DMS114 treated with DMSO at 0.1 percent for 48 hours (cell line): Measurements from ENCODE around the gene ANTXR1.

Experiments
- DNase-seq: peaks from one replicate; lab custom pipeline; 2025; ENCODE audit not compliant: unreplicated experiment; lab: John Stamatoyannopoulos, UW

ANTXR1 gene

GRCh38 chr2:69003731-69004130 lies 9.2 kb upstream of the ANTXR1 start:
- no peak for DNase-seq

DNA sequence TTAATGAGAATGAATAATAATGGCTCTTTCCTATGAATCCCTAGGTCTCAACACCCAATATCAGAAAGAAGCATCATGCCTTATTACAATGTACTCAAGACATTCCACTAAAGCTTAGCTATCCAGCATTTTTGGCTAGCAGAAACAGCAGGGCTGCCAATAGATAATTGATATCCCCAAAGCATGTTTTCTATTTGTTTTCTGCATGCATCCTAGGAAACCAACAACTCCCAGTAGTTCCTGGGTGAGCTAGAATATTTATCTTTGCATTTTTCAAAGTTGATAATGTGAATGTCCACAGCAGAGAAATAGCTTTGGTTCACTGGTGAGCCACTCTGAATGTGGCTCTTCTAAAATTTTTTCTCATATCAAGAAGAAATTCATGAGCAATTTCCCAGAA lies 5.8 kb upstream of the ANTXR1 start:
- DNase-seq = no peak

- DNase-seq = no peak
Observed at GRCh38 chr2:69007603-69008002, 5.4 kb upstream of the ANTXR1 start.

GRCh38 chr2:69010437-69011194 lies 2.4 kb upstream of the ANTXR1 start:
- DNase-seq = no peak

GRCh38 chr2:69011611-69012157 lies 1.3 kb upstream of the ANTXR1 start:
- no peak for DNase-seq

- peak; percentile 27 for DNase-seq
Observed at GRCh38 chr2:69012310-69013141, 453 bp upstream of the ANTXR1 start.

GRCh38 chr2:69013840-69014821 lies 1.2 kb downstream of the ANTXR1 start:
- DNase-seq = peak; percentile 25

- DNase-seq = no peak
Observed at GRCh38 chr2:69017080-69017479, 4.1 kb downstream of the ANTXR1 start.

DNA sequence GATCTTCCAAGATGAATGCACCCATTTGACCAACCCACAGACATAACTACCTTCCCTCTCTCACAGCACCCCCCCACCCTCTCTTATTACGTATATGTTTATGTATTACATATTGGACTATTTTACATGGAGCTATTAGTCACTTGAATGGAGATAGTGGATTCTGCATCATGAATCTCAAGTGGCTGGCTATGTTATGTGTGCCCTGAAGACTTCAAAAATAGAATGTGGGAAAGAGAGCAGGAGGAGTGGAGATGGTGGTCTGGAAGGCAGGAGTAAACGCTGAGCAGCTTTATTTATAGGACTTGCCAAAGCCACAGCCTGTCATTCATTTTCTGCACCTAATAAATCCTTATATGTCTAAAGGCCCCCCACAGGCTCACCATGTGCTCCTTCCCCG lies 4.9 kb downstream of the ANTXR1 start:
- DNase-seq = no peak

GRCh38 chr2:69018678-69019095 lies 5.7 kb downstream of the ANTXR1 start:
- DNase-seq = no peak

- DNase-seq = no peak
Observed at GRCh38 chr2:69020496-69021426, 7.8 kb downstream of the ANTXR1 start.

DNA sequence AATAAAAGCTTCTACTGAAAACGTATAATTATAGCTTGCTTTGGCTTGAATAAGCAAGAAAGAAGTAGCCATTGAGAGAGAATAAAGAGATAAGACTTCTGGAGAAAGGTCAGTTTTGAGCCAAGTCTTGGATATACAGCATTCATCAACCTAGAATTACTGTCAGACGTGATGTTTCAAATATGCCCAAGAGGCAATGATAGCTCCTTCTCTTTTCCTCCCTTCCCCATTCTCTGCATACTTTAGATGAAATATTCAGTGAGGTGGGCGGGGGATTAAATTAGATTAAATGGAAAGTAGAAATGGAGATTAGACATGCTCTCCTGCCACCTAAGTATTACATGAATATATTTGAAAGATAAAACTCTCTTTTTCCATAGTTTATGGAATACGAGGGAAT lies 8.7 kb downstream of the ANTXR1 start:
- DNase-seq = no peak

GRCh38 chr2:69022548-69022947 lies 9.6 kb downstream of the ANTXR1 start:
- DNase-seq = no peak

DNA sequence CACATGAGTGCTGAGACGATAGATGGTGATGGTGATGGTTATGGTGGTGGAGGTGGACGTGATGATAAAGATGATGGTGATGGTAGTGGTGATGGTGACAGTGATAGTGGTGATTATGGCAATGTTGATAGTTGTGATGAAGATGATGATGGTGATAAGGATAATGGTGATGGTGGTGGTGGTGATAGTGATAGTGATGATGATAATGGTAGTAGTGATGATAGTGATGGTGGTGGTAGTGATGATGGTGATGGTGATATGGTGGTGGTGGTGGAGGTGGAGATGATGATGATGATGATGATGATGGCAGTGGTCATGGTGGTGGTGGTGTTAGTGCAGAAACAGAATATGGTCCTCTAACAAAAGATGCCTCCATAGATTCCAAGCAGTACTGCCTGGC lies 10.3 kb downstream of the ANTXR1 start:
- no peak for DNase-seq

- peak; percentile 33 for DNase-seq
Observed at GRCh38 chr2:69026026-69026425, 13.0 kb downstream of the ANTXR1 start.

DNA sequence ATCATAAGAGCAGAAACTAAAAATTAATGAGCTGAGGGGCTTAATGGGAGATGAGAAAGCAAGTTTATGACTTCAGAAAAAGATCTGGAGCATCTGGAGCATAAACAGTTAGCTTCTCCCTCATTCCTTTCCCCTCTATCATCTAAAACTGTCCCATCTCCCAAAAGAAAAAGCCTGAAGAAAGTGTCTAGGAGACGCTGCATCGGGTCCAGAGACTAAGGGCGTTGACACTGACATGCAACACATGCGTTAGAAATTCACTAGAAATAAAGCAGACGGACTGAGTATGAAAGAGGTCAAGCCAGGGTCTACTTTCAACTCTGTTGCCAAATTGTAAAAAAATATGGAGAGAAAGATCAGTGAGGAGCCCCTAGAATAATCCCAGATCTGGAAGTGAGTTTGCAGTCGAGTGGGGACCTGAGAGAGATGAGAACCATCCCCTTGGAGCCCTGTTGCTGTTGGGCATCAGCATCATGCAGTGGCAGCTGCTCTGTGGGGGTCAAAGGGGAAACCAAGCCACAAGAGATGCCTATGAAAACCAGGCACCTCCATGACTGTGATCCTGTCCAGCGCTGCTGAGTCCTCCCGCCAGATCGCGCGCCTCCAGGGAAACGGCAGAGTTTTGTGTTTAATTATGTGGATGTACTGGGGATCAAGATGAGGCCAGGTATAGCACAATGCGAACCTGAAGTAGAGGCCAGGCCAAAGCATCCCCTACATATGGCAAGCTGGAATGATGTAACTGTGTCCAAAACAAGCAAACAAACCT lies 13.9 kb downstream of the ANTXR1 start:
- DNase-seq = no peak

DNA sequence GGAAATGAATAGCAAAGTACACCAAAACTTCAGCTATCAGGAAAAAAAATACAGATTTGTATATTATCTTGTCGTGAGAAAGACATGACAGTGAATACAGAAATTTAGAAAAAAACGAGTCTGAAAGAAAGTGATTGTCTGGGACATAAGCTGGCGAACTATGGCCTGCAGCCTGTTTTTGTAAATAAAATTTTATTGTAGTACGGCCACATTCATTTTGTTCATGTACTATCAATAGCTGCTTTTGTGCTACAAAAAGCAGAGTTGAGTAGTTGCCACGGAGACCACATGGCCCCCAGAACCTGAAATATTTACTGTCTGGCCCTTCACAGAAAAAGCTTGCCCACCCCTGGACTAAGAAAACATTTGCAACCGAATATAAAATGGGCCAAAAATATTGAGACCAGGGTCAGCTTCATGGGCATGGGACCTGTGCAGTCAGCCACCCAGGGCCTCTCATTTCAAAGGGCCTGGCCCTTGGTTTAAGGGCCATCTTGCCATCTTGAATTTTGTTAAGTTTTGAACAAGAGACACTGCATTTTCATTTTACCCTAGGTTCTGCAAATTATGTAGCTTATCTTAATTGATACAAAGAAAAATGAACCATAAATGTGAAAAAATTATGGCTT lies 17.9 kb downstream of the ANTXR1 start:
- no peak for DNase-seq

DNA sequence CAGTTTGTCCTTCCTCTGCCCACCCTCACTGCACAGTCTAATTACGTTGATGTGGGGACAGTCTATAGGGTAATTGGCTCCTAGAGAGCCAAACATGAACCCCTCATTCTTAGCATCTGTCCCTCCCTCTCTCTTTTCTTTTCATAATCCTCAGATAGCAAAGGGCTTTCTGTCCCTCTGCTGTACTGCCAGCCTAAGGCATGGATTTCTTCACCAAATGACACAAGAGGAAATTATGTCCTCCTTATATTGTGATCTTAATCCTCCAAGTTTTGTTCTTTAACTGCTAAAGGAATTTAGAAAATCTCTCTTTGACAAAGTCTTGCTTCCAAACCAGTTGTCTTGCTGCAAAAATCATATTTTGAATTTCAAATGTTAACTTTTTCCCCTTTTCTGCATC lies 18.5 kb downstream of the ANTXR1 start:
- DNase-seq = no peak

GRCh38 chr2:69032336-69032735 lies 19.4 kb downstream of the ANTXR1 start:
- no peak for DNase-seq
